ENCODE results near the gene BMPR2. TPM values are rescaled to one million over a fixed set of nuclear protein-coding genes. Genes with fewer than 3 reads are reported as not detected.
"Not testable (repeated sequence)": the region's sequence is repeated elsewhere in the genome, so short reads cannot be mapped to it uniquely, and the experiment has no call there.

Gene BMPR2
- total RNA-seq, 1 donor = 50.6 TPM

GRCh38 chr2:202373490-202373889, 2.6 kb upstream of the BMPR2 start:
- no peak for DNase-seq (ENCODE audit: low read depth)
- TF ChIP-seq CTCF (IDR thresholded peaks at IDR 0.05; ENCODE audit: insufficient read depth, low read length) = no peak
- H3K4me3 ChIP-seq (ENCODE audit: low read depth, low read length) = no peak overlapping the region

GRCh38 chr2:202374383-202374782, 1.7 kb upstream of the BMPR2 start:
- not testable (repeated sequence) for H3K4me3 ChIP-seq (ENCODE audit: low read depth, low read length); DNase-seq (ENCODE audit: low read depth)

GRCh38 chr2:202375033-202375608, 1.0 kb upstream of the BMPR2 start:
- TF ChIP-seq CTCF (IDR thresholded peaks at IDR 0.05; ENCODE audit: insufficient read depth, low read length) = no peak
- peak overlapping the region; percentile 72 for H3K4me3 ChIP-seq (ENCODE audit: low read depth, low read length)
- peak; percentile 81 for DNase-seq (ENCODE audit: low read depth)

- peak overlapping the region; percentile 95 for H3K4me3 ChIP-seq (ENCODE audit: low read depth, low read length)
- TF ChIP-seq CTCF (IDR thresholded peaks at IDR 0.05; ENCODE audit: insufficient read depth, low read length) = no peak
- DNase-seq (ENCODE audit: low read depth) = peak; percentile 47
Measured at GRCh38 chr2:202376460-202377206, 506 bp downstream of the BMPR2 start.

- TF ChIP-seq CTCF (IDR thresholded peaks at IDR 0.05; ENCODE audit: insufficient read depth, low read length) = no peak
- H3K4me3 ChIP-seq (ENCODE audit: low read depth, low read length) = peak overlapping the region; percentile 95
- DNase-seq (ENCODE audit: low read depth) = no peak
Measured at GRCh38 chr2:202377207-202377761, 1.2 kb downstream of the BMPR2 start.

GRCh38 chr2:202378001-202378400, 1.9 kb downstream of the BMPR2 start:
- no peak for TF ChIP-seq CTCF (IDR thresholded peaks at IDR 0.05; ENCODE audit: insufficient read depth, low read length)
- H3K4me3 ChIP-seq (ENCODE audit: low read depth, low read length) = peak overlapping the region; percentile 95
- peak; percentile 28 for DNase-seq (ENCODE audit: low read depth)

GRCh38 chr2:202378662-202379358, 2.7 kb downstream of the BMPR2 start:
- DNase-seq (ENCODE audit: low read depth) = peak; percentile 43
- TF ChIP-seq CTCF (IDR thresholded peaks at IDR 0.05; ENCODE audit: insufficient read depth, low read length) = no peak
- peak overlapping the region; percentile 95 for H3K4me3 ChIP-seq (ENCODE audit: low read depth, low read length)
